Sigmoid colon (tissue), 4 donors: Measurements from ENCODE around the gene PMM2.

Source experiments
- CTCF ChIP-seq, 4 experiments: fragments of 450-650 bp in 3 of 4; fragments of 200-600 bp in 1 of 4; IDR thresholded peaks; one replicate each; pipeline ENCODE4 v1.5.1; 2016 to 2019; ENCODE audit warnings: antibody characterized with exemption in 4 of 4, mild to moderate bottlenecking in 3 of 4, moderate library complexity in 2 of 4
- EP300 ChIP-seq, 4 donors: sonication (generic); formaldehyde crosslinking; IDR thresholded peaks; one replicate each; pipeline ENCODE4 v1.6.1; 2017; ENCODE audit warnings: antibody characterized with exemption in 4 of 4
- POLR2A ChIP-seq, 2 donors: fragments of 450-650 bp; IDR thresholded peaks; one replicate each; pipeline ENCODE4 v1.6.1; 2016; ENCODE audit warnings: antibody characterized with exemption in 2 of 2, mild to moderate bottlenecking in 2 of 2, moderate library complexity in 2 of 2
- POLR2AphosphoS5 ChIP-seq, 4 donors: sonication (generic); formaldehyde crosslinking; IDR thresholded peaks; one replicate each; pipeline ENCODE4 v1.6.1; 2017; ENCODE audit warnings: antibody characterized with exemption in 4 of 4

DNA sequence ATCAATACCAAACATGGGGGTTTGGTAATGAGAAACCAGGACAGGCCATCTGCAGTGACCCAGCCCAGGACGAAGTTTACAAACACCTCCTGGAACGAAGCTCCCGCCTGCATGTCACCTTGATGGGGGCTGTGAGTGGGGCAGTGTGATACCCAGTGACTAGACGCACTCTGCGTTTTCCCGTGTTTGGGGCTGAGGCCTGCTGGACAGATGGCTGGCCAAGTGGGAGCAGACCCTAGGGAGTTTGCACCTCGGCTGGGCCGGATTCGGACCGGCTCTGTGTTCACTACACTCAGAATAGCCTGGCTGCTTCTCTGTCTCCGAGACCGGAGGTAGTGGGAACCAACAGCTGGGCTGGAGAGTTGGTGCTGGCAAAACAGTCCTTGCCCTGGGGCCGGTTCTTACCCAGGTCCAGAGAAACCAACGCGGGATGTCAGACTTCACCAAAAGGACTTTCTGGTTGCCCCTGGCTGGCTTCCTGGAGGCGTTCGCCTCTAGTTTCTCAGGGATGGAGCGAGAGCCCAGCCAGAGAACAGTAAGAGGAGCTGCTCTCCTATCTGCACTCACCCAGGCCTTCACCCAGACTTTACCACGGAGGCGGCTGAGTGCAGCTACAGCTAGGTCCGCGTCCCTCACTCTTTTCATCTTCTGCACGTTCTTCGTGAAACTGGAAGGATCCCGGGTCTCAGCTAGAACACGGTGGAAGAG is 50.7 kb downstream of the PMM2 start:
- TF ChIP-seq CTCF (IDR thresholded peaks at IDR 0.05) = no peak
- no peak for TF ChIP-seq EP300 (IDR thresholded peaks at IDR 0.05)
- no peak for TF ChIP-seq POLR2A (IDR thresholded peaks at IDR 0.05)
- TF ChIP-seq POLR2AphosphoS5 (IDR thresholded peaks at IDR 0.05) = no peak
